WTC11 (cell line): ENCODE results near the gene NT5C3B. TPM values are rescaled to one million over a fixed set of nuclear protein-coding genes. Genes with fewer than 3 reads are reported as not detected.

Experiments used
- ATAC-seq: fragments of 200-7000 bp; cut with Tn5 transposase; 2 replicates; pipeline ENCODE4 v1.10.0; 2021; ENCODE audit warnings: mild to moderate bottlenecking, moderate library complexity
- CTCF ChIA-PET: fragments of 300-600 bp; sonication (Branson Sonifier 250); formaldehyde crosslinking; loops from one replicate; lab custom pipeline; 2021; ENCODE audit warnings: antibody characterized with exemption; lab: Charles Lee
- POLR2A ChIA-PET: fragments of 350-600 bp; sonication (Branson Sonifier 250); formaldehyde crosslinking; loops from one replicate; lab custom pipeline; 2021; ENCODE audit warnings: antibody characterized with exemption; lab: Charles Lee
- DNase-seq: peaks from one replicate; pipeline ENCODE4 v3.0.0; 2021; ENCODE audit warnings: low spot score
- H3K27ac Mint-ChIP-seq: 2 replicates; pipeline ENCODE4 v1.8.0; 2021; ENCODE audit warnings: mixed read lengths
- H3K27me3 Mint-ChIP-seq: 2 replicates; pipeline ENCODE4 v1.8.0; 2021; ENCODE audit warnings: low read depth, mild to moderate bottlenecking, moderate library complexity, mixed read lengths
- H3K36me3 Mint-ChIP-seq: 2 replicates; pipeline ENCODE4 v1.8.0; 2021; ENCODE audit warnings: mixed read lengths
- H3K4me1 Mint-ChIP-seq: 2 replicates; pipeline ENCODE4 v1.8.0; 2022; ENCODE audit warnings: mixed read lengths
- H3K4me3 Mint-ChIP-seq: 2 replicates; pipeline ENCODE4 v1.8.0; 2021; ENCODE audit warnings: mild to moderate bottlenecking, moderate library complexity, mixed read lengths
- H3K9me3 Mint-ChIP-seq: 2 replicates; pipeline ENCODE4 v1.8.0; 2021; ENCODE audit warnings: mixed read lengths
- ARID4B ChIP-seq: sonication (generic); formaldehyde crosslinking; IDR thresholded peaks from 2 replicates; pipeline ENCODE4 v1.8.0; 2023; ENCODE audit warnings: missing genetic modification reagents, mild to moderate bottlenecking, borderline replicate concordance
- ATF2 ChIP-seq: sonication (generic); formaldehyde crosslinking; IDR thresholded peaks from 2 replicates; pipeline ENCODE4 v1.8.1; 2022; ENCODE audit warnings: low read depth, missing genetic modification reagents, borderline replicate concordance
- CREB1 ChIP-seq: sonication (generic); formaldehyde crosslinking; IDR thresholded peaks from 2 replicates; pipeline ENCODE4 v1.8.0; 2023; ENCODE audit warnings: mild to moderate bottlenecking, missing genetic modification reagents
- CTCF ChIP-seq: fragments of 200-600 bp; IDR thresholded peaks from 2 replicates; pipeline ENCODE4 v1.8.0; 2022; ENCODE audit warnings: antibody characterized with exemption
- FOXJ3 ChIP-seq: sonication (generic); formaldehyde crosslinking; IDR thresholded peaks from 2 replicates; pipeline ENCODE4 v1.9.0; 2021; ENCODE audit warnings: missing genetic modification reagents, mild to moderate bottlenecking, borderline replicate concordance
- FOXP4 ChIP-seq: sonication (generic); formaldehyde crosslinking; IDR thresholded peaks from 2 replicates; pipeline ENCODE4 v1.8.0; 2022; ENCODE audit warnings: mild to moderate bottlenecking, missing genetic modification reagents
- HMGA2 ChIP-seq: fragments of 250-450 bp; sonication (Bioruptor Pico); IDR thresholded peaks from 2 replicates; pipeline ENCODE4 v1.4.0; 2021; ENCODE audit warnings: mild to moderate bottlenecking, moderate library complexity
- IRF2 ChIP-seq: sonication (generic); formaldehyde crosslinking; IDR thresholded peaks from 2 replicates; pipeline ENCODE4 v1.8.0; 2022; ENCODE audit warnings: low read depth, missing genetic modification reagents, borderline replicate concordance
- NFATC4 ChIP-seq: fragments of 250-450 bp; sonication (Bioruptor Pico); IDR thresholded peaks from 2 replicates; pipeline ENCODE4 v1.9.0; 2021; ENCODE audit warnings: mild to moderate bottlenecking
- NR2C2 ChIP-seq: sonication (generic); formaldehyde crosslinking; IDR thresholded peaks from 2 replicates; pipeline ENCODE4 v1.8.0; 2022; ENCODE audit warnings: mild to moderate bottlenecking, missing genetic modification reagents
- PREB ChIP-seq: sonication (generic); formaldehyde crosslinking; IDR thresholded peaks from 2 replicates; pipeline ENCODE4 v1.8.1; 2022; ENCODE audit warnings: mild to moderate bottlenecking, missing genetic modification reagents, moderate library complexity, borderline replicate concordance
- PRRX2 ChIP-seq: fragments of 250-450 bp; sonication (Bioruptor Pico); IDR thresholded peaks from 2 replicates; pipeline ENCODE4 v1.8.0; 2021; ENCODE audit warnings: mild to moderate bottlenecking
- SMAD4 ChIP-seq: sonication (generic); formaldehyde crosslinking; IDR thresholded peaks from 2 replicates; pipeline ENCODE4 v1.8.0; 2022; ENCODE audit warnings: mild to moderate bottlenecking, missing genetic modification reagents
- SOX15 ChIP-seq: fragments of 250-450 bp; sonication (Bioruptor Pico); IDR thresholded peaks from 2 replicates; pipeline ENCODE4 v1.9.0; 2021; ENCODE audit warnings: mild to moderate bottlenecking
- STAT6 ChIP-seq: sonication (generic); formaldehyde crosslinking; conservative IDR thresholded peaks from 2 replicates; pipeline ENCODE4 v1.8.1; 2023; ENCODE audit warnings: mild to moderate bottlenecking, low read depth, missing genetic modification reagents, moderate library complexity
- ZNF232 ChIP-seq: sonication (generic); formaldehyde crosslinking; IDR thresholded peaks from 2 replicates; pipeline ENCODE4 v1.8.0; 2022; ENCODE audit warnings: mild to moderate bottlenecking, missing genetic modification reagents
- total RNA-seq: library from RNA; stranded (reverse); gene quantifications from 3 replicates; pipeline ENCODE4 v1.2.3, GENCODE V29; 2021

The NT5C3B gene
- total RNA-seq, 1 experiment from 2014 or later = 58.1 TPM

- TF ChIP-seq CTCF (no peak), FOXJ3 (CRISPR knock-in tag) (no peak)
These were observed 36.7 kb downstream of the NT5C3B start (continued) for GRCh38 chr17:41799366-41799765.

GRCh38 chr17:41797377-41797776, 38.7 kb downstream of the NT5C3B start:
- ATAC-seq = no peak

More at GRCh38 chr17:41797377-41797776, 38.7 kb downstream of the NT5C3B start:
- TF ChIP-seq CTCF (no peak), SOX15 (no peak), PRRX2 (CRISPR knock-in tag) (no peak), ZNF232 (CRISPR knock-in tag) (no peak), IRF2 (no peak), NFATC4 (CRISPR knock-in tag) (no peak), ATF2 (CRISPR knock-in tag) (no peak), HMGA2 (CRISPR knock-in tag) (no peak), NR2C2 (CRISPR knock-in tag) (no peak), FOXP4 (no peak), ARID4B (CRISPR knock-in tag) (no peak), PREB (no peak), SMAD4 (no peak), STAT6 (no peak), CREB1 (CRISPR knock-in tag) (no peak)
- TF ChIP-seq, all 79 proteins: peak for 0
- Mint-ChIP-seq H3K4me1 (peaks cover 51% of the 10 kb centered on the region), H3K27me3 (peaks cover 37% of the 10 kb centered on the region), H3K9me3 (no peaks in the 10 kb centered on the region), H3K27ac (no peak overlapping the region), H3K36me3 (peaks cover 4% of the 10 kb centered on the region), H3K4me3 (no peak overlapping the region)
- ChIA-PET CTCF (interaction anchor here (0.6 to 10.1 kb wide), 6 partner anchors 11 to 102 kb away, joined by 3 to 252 read pairs (median 4); partner anchors contain the start of genes JUP and P3H4), POLR2A (interaction anchor here (0.9 to 9.9 kb wide), 2 partner anchors 12 to 46 kb away, joined by 7 to 142 read pairs; partner anchors contain the start of gene JUP)
- DNase-seq = no peak
